Fibroblast of lung (primary cell): ENCODE data around the gene ARL4A.

Experiments used
- EZH2 ChIP-seq: IDR thresholded peaks from 2 replicates; pipeline ENCODE4 v1.5.1; 2012; ENCODE audit warnings: low read length, control low read depth, mild to moderate bottlenecking; ENCODE audit errors: missing control alignments
- TF ChIP-seq, protein P1 (sequence below), 2 donors: IDR thresholded peaks in 1 of 2; conservative IDR thresholded peaks in 1 of 2; 1 replicate in 1 of 2; 2 replicates in 1 of 2; pipeline ENCODE4 v1.5.1; 2011 to 2012; ENCODE audit warnings: low read length in 2 of 2, control low read depth in 1 of 2, inconsistent platforms in 1 of 2, low read depth in 1 of 2, mild to moderate bottlenecking in 1 of 2

DNA sequence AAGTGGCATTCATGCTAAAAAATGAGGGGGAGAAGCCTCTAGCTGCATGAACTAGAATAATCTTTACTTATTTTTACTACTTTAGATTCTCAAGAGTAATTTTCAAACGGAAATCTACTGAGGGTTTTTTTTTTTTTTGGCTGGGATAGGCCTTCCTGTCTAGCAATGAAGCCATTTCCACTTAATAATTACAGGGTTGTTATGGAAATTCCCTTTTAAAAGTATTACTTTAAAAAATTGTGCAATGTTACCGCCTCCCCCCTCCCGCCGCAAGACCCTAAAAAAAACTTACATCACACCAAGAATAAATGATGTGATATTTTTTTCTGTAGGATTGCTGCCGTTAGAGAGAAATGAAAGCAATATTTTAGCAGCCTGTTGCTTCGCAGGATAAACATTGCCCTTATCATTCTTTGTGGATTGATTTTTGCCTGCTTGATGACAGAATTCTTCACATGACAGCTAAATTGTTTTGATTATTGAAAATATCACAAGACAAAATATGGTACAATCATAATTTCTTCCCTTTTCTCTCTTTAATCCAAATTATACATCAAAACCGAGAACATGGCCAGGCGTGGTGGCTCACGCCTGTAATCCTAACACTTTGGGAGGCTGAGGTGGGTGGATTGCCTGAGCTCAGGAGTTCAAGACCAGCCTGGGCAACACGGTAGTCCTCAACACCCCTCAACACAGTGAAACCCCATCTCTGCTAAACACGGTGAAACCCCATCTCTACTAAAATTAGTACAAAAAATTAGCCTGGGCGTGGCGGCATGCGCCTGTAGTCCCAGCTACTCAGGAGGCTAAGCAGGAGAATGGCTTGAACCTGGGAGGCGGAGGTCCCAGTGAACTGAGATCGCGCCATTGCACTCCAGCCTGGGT lies 32.8 kb downstream of the ARL4A start:
- TF ChIP-seq, protein P1, sequence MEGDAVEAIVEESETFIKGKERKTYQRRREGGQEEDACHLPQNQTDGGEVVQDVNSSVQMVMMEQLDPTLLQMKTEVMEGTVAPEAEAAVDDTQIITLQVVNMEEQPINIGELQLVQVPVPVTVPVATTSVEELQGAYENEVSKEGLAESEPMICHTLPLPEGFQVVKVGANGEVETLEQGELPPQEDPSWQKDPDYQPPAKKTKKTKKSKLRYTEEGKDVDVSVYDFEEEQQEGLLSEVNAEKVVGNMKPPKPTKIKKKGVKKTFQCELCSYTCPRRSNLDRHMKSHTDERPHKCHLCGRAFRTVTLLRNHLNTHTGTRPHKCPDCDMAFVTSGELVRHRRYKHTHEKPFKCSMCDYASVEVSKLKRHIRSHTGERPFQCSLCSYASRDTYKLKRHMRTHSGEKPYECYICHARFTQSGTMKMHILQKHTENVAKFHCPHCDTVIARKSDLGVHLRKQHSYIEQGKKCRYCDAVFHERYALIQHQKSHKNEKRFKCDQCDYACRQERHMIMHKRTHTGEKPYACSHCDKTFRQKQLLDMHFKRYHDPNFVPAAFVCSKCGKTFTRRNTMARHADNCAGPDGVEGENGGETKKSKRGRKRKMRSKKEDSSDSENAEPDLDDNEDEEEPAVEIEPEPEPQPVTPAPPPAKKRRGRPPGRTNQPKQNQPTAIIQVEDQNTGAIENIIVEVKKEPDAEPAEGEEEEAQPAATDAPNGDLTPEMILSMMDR (conservative IDR thresholded peaks at IDR 0.05 in 1 of 2, IDR thresholded peaks at IDR 0.05 in 1 of 2; ENCODE audit: low read depth in 1 of 2, low read length in 2 of 2) = no peak
- no peak for TF ChIP-seq EZH2
